GM18858 (cell line): ENCODE results near the gene ODAD4.
"Not testable (repeated sequence)": the region's sequence is repeated elsewhere in the genome, so short reads cannot be mapped to it uniquely, and the experiment has no call there.

Experiments
- ATAC-seq: cut with Tn5 transposase; IDR thresholded peaks from one replicate; pipeline ENCODE4 v1.9.1; 2021; ENCODE audit not compliant: unreplicated experiment

The ODAD4 gene

DNA sequence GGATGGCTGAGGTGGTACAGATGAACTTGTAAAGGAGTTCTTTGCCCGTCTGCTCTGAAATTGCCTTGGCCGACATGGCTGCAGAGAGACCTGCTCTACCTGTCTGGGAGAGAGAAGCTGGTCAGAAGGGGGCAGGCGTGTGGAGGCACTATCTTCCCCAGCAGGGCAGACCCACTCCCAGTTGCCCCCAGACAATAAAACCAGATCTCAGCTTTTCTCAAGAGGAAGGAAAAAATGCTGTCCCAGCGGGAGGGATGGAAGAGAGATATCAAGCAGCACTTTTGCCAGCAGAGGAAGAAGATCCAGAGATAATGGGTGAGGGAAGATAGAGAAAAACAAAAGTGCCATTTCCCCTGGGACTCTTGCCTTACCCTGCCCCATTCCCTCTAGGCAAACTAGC, 16.6 kb upstream of the ODAD4 start:
- no peak for ATAC-seq

- no peak for ATAC-seq
Observed at GRCh38 chr17:41914358-41914766, 16.1 kb upstream of the ODAD4 start.

DNA sequence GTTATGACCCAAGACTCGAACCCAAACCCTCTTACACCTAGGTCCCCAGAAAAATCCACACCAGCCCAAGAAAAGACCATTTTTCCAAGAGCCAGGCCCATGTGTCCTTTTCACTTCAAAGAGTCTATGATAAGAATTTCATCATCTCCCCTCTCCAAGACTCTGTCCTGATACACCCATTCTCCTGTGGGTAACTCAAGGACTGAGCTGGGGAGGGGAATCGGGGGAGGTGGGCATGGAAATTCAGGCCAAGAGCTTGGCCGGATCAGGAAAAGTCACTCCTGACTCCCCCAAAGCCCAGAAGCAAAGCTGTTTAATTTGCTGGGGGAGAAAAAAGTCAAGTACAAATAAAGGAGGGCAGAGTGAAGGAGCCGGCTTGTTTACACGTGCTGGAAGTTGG, 15.4 kb upstream of the ODAD4 start:
- no peak for ATAC-seq

GRCh38 chr17:41915566-41915965, 14.9 kb upstream of the ODAD4 start:
- no peak for ATAC-seq

GRCh38 chr17:41917192-41917591, 13.2 kb upstream of the ODAD4 start:
- ATAC-seq: no peak

DNA sequence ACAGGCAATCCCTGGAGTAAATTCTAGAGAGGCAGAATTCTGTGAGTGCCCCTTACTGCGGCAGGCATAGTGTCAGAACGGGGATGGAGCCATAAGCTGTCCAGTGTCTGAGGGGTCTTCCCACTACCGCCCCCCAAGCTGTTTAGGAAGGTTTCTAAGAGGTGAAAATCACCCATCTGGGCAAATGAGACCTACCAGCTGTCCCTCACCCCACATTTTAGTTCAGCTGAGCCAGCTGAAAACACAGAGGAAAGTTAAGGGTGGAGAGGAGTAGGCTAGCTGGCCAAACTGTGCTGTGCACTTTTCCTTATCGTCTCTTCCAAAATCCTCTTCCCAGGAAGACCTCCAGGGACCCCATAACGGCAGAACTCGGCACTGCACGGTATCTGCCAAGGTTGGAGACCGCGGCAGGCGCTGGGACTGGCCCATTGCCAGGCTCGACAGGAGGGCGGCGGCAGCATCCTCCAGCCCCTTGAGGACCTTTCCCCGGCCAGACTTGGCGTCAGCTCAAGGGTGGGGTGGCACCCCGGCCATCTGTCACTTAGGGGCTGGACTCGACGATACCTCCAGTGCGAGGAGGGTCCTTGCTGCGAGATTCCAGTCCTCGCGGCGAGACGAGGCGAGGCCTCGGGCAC, 12.6 kb upstream of the ODAD4 start:
- no peak for ATAC-seq

DNA sequence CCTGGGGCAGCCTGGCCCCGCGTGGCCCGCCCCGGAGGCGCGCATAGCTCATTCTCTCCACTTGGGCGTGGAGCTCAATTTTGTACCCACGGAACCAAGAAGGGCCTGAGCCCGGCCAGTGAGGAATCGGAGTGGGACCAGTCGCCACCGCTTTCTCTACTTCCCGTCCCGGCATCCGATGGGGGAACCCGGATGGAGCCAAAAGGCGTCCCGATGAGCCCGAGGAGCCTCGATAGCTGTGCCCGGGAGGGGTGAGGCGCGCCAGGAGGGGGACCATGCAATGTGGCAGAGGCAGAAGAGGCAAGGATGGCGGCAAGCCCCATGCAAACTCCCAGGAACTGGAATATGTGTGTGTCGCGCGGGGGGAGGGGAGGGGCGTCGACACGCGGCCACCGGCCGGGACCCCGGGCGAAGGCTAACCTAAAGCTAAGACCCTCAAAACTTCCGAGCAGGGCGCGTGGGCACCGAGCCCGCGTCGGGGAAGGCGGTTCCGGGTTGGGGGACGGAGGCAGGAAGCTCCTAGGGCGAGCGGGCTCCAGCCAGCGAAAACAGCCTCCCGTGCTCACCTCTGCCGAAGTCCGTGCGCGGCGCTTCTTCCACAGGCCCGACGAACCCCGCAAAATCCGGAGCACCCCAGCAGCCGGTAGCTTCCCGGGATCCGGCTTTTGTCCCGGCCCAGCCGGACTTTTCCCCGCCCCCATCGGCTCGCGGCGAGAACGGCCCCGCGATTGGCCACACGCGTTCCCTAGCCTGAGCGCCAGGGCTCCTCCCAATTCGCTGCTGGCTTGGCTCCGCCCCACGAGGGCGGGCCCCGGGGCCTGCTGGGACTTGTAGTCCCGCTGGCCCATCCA, 11.9 kb upstream of the ODAD4 start, which contains the start of gene ACLY:
Gene ACLY (minus strand): TSS at position 638 of the 851 bp plus-strand sequence. CDS start 5,078 bp downstream, outside the sequence.
- peak; percentile 89 for ATAC-seq

DNA sequence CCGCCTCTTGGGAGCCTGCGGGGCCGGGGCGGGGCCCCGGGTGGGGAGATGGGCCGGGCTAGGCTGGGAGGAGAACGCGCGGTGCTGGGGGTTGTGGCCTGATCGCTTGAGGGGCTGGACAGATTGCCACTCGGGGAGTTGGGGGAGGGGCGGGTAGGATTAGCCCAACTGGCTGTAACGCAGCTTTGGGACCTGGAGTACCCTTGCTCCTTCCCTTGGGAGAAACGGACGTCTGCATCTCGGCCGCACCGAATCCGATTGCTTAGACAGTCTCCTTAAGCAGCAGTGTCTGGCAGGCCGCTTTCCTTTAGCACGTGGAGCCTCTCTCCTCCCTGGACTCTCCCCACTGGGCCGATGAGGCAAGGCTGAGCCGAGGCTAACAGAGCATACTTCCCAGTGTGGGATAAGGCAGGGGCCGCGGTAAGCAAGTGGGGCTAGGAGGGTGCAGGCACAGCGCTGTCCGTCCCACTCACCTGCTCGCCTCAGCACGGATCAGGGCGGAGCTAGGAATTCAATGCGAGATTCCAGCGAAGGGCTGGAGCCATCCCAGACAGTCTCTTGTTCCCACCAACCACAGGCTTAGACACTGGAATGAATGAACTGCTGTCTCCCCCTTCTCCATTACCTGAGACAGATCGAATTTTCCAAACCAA, 11.1 kb upstream of the ODAD4 start:
- no peak for ATAC-seq

DNA sequence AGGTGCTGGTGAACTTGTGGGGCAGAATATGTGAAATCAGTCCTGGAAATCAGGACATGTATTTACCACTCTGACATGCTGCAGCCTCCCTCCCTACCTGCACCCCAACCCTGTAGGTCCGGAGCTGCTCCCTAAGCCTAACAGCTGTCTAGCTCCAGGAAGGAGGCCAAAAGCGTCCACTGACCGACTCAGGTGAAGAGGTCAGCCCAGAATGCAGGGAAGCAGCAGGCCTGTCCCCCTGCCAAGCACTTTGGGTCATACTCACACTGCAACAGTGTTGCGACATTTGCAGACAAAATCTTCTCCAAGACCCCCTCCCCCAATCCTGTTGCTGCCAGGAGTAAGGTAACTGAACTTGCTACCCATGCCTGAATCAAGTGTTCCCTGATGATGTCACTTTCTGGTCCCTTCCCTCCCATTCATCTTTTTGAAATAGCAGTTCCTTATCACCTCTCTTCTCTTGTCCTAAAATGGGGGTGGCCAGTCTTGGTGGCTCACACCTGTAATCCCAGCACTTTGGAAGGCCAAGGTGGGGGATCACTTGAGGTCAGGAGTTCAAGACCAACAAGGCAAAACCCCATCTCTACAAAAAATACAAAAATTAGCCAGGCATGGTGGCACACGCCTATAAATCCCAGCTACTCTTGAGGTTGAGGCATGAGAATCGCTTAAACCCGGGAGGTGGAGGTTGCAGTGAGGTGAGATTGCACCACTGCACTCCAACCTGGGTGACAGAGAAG, 10.4 kb upstream of the ODAD4 start:
- no peak for ATAC-seq

DNA sequence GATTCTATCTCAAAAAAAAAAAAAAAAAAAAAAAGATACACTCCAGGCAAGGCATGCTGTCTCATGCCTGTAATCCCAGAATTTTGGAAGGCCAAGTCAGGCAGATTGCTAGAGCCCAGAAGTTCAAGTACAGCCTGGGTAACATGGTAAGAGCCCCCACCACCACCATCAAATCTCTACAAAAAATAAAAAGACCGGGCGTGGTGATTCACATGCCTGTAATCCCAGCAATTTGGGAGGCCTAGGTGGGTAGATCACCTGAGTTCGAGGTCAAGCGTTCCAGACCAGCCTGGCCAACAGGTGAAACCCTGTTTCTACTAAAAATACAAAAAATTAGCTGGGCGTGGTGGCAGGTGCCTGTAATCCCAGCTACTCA, 9.8 kb upstream of the ODAD4 start:
- no peak for ATAC-seq

- no peak for ATAC-seq
Observed at GRCh38 chr17:41925991-41926590, 4.3 kb upstream of the ODAD4 start.

DNA sequence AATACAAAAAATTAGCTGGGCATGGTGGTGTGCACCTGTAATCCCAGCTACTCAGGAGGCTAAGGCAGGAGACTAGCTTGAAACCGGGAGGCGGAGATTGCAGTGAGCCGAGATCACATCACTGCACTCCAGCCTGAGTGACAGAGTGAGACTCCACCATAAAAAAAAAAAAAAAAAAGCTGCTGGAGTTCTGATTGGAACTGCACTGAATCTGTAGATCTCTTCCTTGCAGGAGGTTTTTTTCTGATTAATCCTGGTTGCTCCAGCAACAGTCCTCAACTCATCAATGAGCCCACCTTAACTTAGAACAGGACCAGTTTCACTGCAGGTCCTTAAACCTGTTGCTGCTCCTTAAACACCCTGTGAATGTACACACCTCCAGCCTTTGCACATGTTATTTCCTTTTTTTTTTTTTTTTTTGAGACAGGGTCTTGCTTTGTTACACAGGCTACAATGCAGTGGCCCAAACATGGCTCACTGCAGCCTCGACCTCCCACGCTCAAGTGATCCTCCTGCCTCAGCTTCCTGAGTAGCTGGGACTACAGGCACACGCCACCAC, 1.6 kb upstream of the ODAD4 start:
- ATAC-seq: no peak

DNA sequence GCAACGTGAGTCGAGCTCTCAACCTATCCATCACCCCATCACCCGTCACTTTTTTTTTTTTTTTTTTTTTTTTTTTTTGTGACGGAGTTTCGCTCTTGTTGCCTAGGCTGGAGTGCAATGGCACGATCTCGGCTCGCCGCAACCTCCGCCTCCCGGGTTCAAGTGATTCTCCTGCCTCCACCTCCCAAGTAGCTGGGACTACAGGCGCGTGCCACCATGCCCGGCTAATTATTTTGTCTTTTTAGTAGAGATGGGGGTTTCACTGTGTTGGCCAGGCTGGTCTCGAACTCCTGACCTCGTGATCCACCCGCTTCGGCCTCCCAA, 378 bp downstream of the ODAD4 start:
- ATAC-seq: not testable (repeated sequence)

- not testable (repeated sequence) for ATAC-seq
Observed at GRCh38 chr17:41931715-41932114, 1.3 kb downstream of the ODAD4 start.

- no peak for ATAC-seq
Observed at GRCh38 chr17:41932816-41933389, 2.5 kb downstream of the ODAD4 start.

DNA sequence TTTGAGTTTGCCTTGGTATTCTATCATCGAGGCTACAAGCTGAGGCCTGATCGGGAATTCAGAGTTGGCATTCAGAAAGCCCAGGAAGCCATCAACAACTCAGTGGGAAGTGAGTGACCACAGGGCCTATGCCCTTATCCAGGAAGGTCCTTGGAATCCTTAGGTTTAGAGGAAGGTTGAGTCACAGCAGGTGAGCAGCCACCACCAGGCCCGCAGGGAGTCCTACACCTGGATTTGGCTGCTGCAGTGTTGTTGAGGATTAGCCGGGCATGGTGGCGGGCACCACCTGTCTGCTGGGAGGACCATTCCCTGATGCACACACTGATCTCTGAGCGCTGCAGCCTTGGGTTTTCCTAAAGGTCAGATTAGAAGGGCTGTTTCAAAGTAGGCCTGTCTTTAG, 5.2 kb downstream of the ODAD4 start:
- no peak for ATAC-seq

GRCh38 chr17:41937970-41938954, 7.8 kb downstream of the ODAD4 start:
- no peak for ATAC-seq

- ATAC-seq: no peak
Observed at GRCh38 chr17:41939044-41939692, 8.8 kb downstream of the ODAD4 start.

DNA sequence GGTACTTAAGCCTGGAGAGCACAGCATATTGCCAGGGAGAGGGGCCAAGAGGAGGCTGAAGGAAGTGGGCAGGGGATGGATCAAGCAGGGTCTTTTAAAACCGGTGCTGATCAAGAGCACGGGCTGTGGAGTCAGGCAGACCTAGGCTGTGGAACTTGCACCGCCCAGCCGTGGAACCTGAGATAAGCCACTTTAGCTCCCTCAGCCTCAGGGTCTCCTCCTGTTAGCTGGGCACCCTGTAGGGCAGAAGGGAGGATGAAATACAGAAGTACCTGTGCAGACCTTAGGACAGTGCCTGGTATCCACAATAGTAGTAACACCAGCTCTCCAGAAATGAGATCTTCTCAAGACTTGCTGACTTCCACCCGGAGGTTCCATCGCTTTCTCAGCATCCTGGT, 9.3 kb downstream of the ODAD4 start:
- ATAC-seq: no peak
